IPS DF 4.7 (cell line): ENCODE data around the gene PCID2.
A peak's percentile ranks its signal among the peaks of the same experiment; 100 is the strongest.
"Not testable (repeated sequence)": the region's sequence is repeated elsewhere in the genome, so short reads cannot be mapped to it uniquely, and the experiment has no call there.

Experiments used
- DNase-seq: peaks from one replicate; pipeline ENCODE4 v3.0.0-alpha.2; 2013; ENCODE audit warnings: low spot score; ENCODE audit errors: extremely low read depth

PCID2 gene

GRCh38 chr13:113208421-113209335 lies at the start of gene PCID2:
TSS of gene PCID2 (minus strand) at chr13:113208669. CDS start at chr13:113208634, 35 bp downstream.
- DNase-seq, result peak; percentile 58

GRCh38 chr13:113257908-113258307 lies 49.4 kb upstream of the PCID2 start:
- DNase-seq, result not testable (repeated sequence)

GRCh38 chr13:113252516-113253095 lies 44.1 kb upstream of the PCID2 start:
- DNase-seq, result no peak

GRCh38 chr13:113245849-113246796 lies 37.7 kb upstream of the PCID2 start:
- DNase-seq, result no peak

GRCh38 chr13:113243847-113244246 lies 35.4 kb upstream of the PCID2 start:
- no peak for DNase-seq

GRCh38 chr13:113241623-113242022 lies 33.2 kb upstream of the PCID2 start:
- not testable (repeated sequence) for DNase-seq

- DNase-seq, result no peak
Observed at GRCh38 chr13:113239986-113240385, 31.5 kb upstream of the PCID2 start.

GRCh38 chr13:113239357-113239756 lies 30.9 kb upstream of the PCID2 start:
- DNase-seq, result no peak

- no peak for DNase-seq
Observed at GRCh38 chr13:113238536-113238935, 30.1 kb upstream of the PCID2 start.

GRCh38 chr13:113233101-113233500 lies 24.6 kb upstream of the PCID2 start:
- no peak for DNase-seq

- no peak for DNase-seq
Observed at GRCh38 chr13:113232208-113233003, 23.9 kb upstream of the PCID2 start.

GRCh38 chr13:113231306-113232207 lies 23.1 kb upstream of the PCID2 start:
- DNase-seq, result no peak

- no peak for DNase-seq
Observed at GRCh38 chr13:113229791-113230190, 21.3 kb upstream of the PCID2 start.

GRCh38 chr13:113229161-113229560 lies 20.7 kb upstream of the PCID2 start:
- no peak for DNase-seq

GRCh38 chr13:113226873-113227450 lies 18.5 kb upstream of the PCID2 start:
- DNase-seq, result no peak

- DNase-seq, result no peak
Observed at GRCh38 chr13:113225515-113225914, 17.0 kb upstream of the PCID2 start.

- DNase-seq, result no peak
Observed at GRCh38 chr13:113224486-113224885, 16.0 kb upstream of the PCID2 start.

- DNase-seq, result no peak
Observed at GRCh38 chr13:113223070-113223469, 14.6 kb upstream of the PCID2 start.

GRCh38 chr13:113220877-113221276 lies 12.4 kb upstream of the PCID2 start:
- DNase-seq, result no peak
